ENCODE data around the gene LAMC3. TPM values are rescaled to one million over a fixed set of nuclear protein-coding genes. Genes with fewer than 3 reads are reported as not detected.

LAMC3 gene
- total RNA-seq, 1 donor = not detected

GRCh38 chr9:130977811-130978221 is 31.2 kb upstream of the LAMC3 start:
- no peak for TF ChIP-seq CTCF (IDR thresholded peaks at IDR 0.05; ENCODE audit: insufficient read depth, low read length)
- no peak for DNase-seq (ENCODE audit: low read depth)
- H3K4me3 ChIP-seq (ENCODE audit: low read depth, low read length) = no peak overlapping the region

GRCh38 chr9:130979591-130980385 is 29.2 kb upstream of the LAMC3 start:
- DNase-seq (ENCODE audit: low read depth) = no peak
- no peak overlapping the region for H3K4me3 ChIP-seq (ENCODE audit: low read depth, low read length)
- TF ChIP-seq CTCF (IDR thresholded peaks at IDR 0.05; ENCODE audit: insufficient read depth, low read length) = no peak

GRCh38 chr9:130980526-130980925 is 28.4 kb upstream of the LAMC3 start:
- H3K4me3 ChIP-seq (ENCODE audit: low read depth, low read length) = no peak overlapping the region
- no peak for DNase-seq (ENCODE audit: low read depth)
- TF ChIP-seq CTCF (IDR thresholded peaks at IDR 0.05; ENCODE audit: insufficient read depth, low read length) = no peak

- no peak overlapping the region for H3K4me3 ChIP-seq (ENCODE audit: low read depth, low read length)
- DNase-seq (ENCODE audit: low read depth) = no peak
- no peak for TF ChIP-seq CTCF (IDR thresholded peaks at IDR 0.05; ENCODE audit: insufficient read depth, low read length)
Measured at GRCh38 chr9:130981002-130981755, 27.8 kb upstream of the LAMC3 start.

GRCh38 chr9:130981756-130982137 is 27.2 kb upstream of the LAMC3 start:
- TF ChIP-seq CTCF (IDR thresholded peaks at IDR 0.05; ENCODE audit: insufficient read depth, low read length) = no peak
- DNase-seq (ENCODE audit: low read depth) = no peak
- H3K4me3 ChIP-seq (ENCODE audit: low read depth, low read length) = no peak overlapping the region

GRCh38 chr9:130982636-130983358 is 26.2 kb upstream of the LAMC3 start:
- no peak for DNase-seq (ENCODE audit: low read depth)
- no peak overlapping the region for H3K4me3 ChIP-seq (ENCODE audit: low read depth, low read length)
- TF ChIP-seq CTCF (IDR thresholded peaks at IDR 0.05; ENCODE audit: insufficient read depth, low read length) = no peak
